Caki2 (cell line): ENCODE measurements around the gene ZBTB42. TPM values are rescaled to one million over a fixed set of nuclear protein-coding genes. Genes with fewer than 3 reads are reported as not detected.
"Not testable (repeated sequence)": the region's sequence is repeated elsewhere in the genome, so short reads cannot be mapped to it uniquely, and the experiment has no call there.

Experiments
- DNase-seq: peaks from one replicate; pipeline ENCODE4 v3.0.0-alpha.2; 2015; ENCODE audit warnings: low read depth
- in situ Hi-C: cut with HindIII; loops from 2 replicates; pipeline ENCODE4 v1.10.0; 2016; ENCODE audit warnings: low sequenced_read_pairs, low pct_unique_long_range_greater_than_20kb, mixed read lengths
- total RNA-seq: library from RNA; depleted of rRNA; stranded (reverse); fragments of >200 nt; shearing (Covaris generic); gene quantifications from 2 replicates; pipeline ENCODE4 v1.2.3, GENCODE V29; 2014; ENCODE audit warnings: low replicate concordance

Gene ZBTB42
- total RNA-seq, 1 experiment from 2014 or later, result 7.6 TPM

DNA sequence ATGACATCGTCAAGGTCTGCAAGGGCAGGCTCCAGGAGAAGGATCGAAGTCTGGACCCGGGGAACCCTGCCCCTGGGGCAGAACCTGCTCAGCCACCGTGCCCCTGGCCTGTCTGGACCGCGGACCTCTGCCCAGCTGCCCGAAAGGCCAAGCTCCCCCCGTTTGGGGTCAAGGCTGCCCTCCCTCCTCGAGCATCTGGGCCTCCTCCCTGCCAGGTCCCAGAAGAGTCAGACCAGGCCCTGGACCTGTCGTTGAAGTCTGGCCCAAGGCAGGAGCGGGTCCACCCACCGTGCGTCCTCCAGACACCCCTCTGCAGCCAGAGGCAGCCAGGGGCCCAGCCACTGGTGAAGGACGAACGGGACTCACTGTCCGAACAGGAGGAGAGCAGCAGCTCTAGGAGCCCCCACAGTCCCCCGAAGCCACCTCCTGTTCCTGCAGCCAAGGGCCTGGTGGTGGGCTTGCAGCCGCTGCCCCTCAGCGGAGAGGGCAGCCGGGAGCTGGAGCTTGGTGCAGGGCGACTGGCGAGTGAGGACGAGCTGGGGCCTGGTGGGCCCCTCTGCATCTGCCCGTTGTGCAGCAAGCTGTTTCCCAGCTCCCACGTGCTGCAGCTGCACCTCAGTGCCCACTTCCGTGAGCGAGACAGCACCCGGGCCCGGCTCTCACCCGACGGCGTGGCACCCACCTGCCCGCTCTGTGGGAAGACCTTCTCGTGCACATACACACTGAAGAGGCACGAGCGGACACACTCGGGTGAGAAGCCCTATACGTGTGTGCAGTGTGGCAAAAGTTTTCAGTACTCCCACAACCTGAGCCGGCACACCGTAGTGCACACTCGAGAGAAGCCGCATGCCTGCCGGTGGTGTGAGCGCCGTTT lies 856 bp downstream of the ZBTB42 start:
- in situ Hi-C loops, result no loop called here

DNA sequence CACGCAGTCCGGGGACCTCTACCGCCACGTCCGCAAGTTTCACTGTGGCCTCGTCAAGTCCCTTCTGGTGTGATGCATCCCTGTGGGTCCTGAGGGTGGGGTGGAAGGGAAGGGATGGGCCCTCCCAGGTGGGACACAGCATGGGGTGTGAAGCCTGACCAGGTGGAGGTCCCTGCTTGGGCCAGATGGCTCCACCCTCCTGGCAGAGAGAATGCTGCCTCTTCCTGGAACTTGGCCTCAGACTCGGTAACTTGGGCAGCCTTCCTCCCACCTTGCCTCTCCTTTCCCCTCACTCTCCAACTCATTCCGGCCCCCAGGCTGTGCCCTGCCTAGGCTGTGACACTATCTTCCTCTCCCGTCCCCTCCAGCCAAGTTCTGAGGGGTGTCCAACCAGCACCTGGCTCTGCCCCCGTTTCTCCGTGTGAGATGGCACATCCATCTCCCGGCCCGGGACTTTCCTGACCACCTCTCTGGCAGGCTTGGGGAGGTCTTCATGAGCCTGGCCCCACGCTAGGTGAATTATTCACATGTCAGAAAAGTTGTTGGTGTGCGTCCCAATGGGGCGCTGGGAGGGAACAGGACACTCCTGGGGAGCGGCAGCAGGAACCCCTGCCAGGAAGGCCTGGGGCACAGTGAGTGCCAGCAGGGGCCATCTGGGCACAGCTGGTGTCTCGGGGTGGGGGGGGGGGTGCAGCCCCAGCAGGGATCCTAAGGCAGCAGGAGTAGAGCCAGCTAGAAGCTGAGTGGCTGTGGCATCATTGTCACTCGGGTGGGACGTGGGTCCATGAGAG lies 1.7 kb downstream of the ZBTB42 start:
- DNase-seq, result no peak
- in situ Hi-C loops, result no loop called here

More for the DNA sequence above, 856 bp downstream of the ZBTB42 start:
- DNase-seq, result no peak

- in situ Hi-C loops, result no loop called here
- no peak for DNase-seq
These were observed 2.5 kb downstream of the ZBTB42 start for GRCh38 chr14:104803280-104803911.

GRCh38 chr14:104803912-104804410 lies 3.1 kb downstream of the ZBTB42 start:
- DNase-seq, result no peak
- in situ Hi-C loops, result no loop called here

- no peak for DNase-seq
- in situ Hi-C loops, result no loop called here
These were observed 3.8 kb downstream of the ZBTB42 start for GRCh38 chr14:104804481-104805325.

DNA sequence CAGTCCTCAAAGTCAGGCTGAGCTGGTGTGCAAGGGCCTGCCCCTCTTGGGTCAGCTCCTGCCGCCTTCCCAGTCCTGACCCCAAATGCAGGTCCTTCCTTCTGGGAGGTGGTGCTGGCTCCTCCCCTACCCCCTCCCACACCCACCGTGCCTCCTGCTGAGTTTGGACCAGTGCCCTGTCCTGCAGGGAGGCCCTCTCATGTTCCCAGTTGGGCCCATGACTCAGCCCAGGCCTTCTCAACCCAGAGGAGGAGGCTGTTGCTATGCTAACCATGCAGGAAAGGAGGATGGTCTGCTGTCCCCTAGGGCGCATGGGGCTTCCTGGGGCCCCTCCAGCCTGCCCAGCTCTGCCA lies 4.4 kb downstream of the ZBTB42 start:
- DNase-seq, result peak; percentile 53
- in situ Hi-C loops, result no loop called here

DNA sequence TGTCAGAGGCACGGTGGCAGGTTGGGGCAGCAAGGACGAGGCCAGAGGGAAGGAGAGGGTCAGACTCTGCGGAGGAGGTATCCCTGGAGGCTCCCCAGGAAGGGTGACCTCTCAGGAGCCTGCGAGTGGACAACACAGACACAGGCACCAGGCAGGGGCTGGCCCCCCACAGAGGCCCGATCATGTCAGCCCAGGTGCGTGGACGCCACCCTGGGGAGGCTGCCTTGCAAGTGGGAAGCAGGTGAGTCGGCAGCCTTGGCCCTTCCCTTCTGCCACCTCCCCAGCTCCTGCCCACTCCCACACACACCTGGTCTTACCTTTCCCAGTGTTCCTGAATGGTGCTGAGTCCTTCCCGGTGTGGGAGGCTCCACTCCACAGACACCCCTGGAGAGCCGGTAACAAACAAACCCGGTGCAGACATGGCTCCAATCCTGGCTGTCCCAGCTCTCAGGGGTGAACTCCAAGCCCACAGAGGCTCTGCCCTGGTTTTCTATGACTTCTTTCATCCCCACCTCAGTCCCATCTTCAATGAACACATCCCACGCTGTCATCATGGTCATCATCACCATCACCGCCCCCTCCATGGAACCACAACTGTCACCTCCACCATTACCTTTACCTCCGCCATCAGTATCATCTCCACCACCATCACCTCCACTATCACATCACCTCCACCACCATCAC lies 5.2 kb downstream of the ZBTB42 start:
- no peak for DNase-seq
- in situ Hi-C loops, result no loop called here

GRCh38 chr14:104806625-104807465 lies 5.9 kb downstream of the ZBTB42 start:
- in situ Hi-C loops, result no loop called here
- no peak for DNase-seq

GRCh38 chr14:104808456-104808855 lies 7.6 kb downstream of the ZBTB42 start:
- in situ Hi-C loops, result no loop called here
- DNase-seq, result no peak

DNA sequence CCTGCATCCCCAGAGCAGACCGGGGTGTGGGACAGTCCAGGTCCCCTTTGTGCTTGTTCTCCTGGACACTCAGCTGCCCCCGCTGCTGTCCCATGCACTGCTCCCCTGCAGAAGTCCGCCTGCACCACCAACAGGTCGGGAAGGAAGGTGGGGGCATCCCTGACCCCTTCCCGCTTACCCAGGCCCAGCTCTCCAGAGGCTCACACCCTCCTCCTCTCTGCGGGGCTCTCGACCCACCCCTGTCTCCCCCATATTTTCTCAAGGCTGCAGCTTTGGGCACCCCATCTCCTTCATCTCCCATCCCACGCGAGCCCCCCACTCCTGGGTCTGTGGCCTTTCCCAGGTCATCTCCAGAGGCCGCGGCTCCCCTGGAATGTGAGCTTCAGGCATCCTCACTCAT lies 9.4 kb downstream of the ZBTB42 start:
- no peak for DNase-seq
- in situ Hi-C loops, result no loop called here

DNA sequence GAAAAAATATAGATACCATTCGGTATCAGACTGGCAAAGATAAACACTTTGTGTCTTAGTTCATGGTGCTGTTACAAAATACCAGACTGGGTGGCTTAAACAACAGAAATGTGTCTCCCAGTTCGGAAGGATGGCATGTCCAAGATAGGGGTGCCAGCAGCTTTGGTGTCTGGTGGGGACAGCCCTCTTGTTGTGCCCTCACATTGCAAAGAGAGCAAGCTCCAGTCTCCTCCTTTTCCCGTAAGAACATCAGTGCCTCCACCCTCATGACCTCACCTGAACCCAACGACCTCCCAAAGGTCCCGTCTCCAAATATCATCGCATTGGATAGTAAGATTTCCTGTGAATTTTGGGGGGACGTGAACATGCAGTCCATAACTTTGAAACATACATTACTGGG lies 12.4 kb downstream of the ZBTB42 start:
- in situ Hi-C loops, result no loop called here
- no peak for DNase-seq

GRCh38 chr14:104814701-104815100 lies 13.8 kb downstream of the ZBTB42 start:
- DNase-seq, in situ Hi-C loops: not testable (repeated sequence)

DNA sequence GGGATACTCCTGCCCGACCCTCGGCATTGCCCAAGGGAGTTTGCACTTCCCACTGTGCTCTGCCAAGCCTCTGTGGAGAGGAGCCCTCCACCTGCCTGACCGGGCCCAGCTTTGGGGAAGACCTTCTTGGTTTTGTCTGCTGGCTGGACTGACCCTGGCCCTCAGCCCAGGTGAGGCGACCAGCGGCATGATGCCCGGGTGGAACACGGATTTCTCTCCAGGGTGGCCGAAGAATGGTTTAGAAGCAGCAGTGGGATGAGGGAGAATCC lies 15.6 kb downstream of the ZBTB42 start:
- DNase-seq, result no peak
- in situ Hi-C loops, result no loop called here

GRCh38 chr14:104817930-104818713 lies 17.2 kb downstream of the ZBTB42 start:
- in situ Hi-C loops, result no loop called here

DNA sequence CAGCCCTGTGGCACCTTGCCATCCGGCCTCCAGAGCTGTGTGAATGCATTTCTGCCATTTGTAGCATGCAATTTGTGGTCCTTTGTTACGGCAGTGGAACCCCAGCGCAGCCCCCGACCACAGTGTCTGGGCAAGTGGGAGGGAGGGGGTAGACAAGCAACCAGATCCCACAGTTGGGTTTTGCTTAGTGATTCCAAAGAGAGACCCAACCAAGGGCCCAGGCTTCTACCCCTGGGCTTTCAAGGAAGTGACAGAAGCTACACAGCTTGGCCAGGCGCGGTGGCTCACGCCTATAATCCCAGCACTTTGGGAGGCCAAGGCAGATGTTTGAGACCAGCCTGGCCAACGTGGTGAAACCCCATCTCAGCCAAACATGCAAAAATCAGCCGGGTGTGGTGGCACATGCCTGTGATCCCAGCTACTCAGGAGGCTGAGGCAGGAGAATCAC lies 17.8 kb downstream of the ZBTB42 start:
- DNase-seq, result no peak
- in situ Hi-C loops, result no loop called here

More at GRCh38 chr14:104817930-104818713, 17.2 kb downstream of the ZBTB42 start:
- no peak for DNase-seq

DNA sequence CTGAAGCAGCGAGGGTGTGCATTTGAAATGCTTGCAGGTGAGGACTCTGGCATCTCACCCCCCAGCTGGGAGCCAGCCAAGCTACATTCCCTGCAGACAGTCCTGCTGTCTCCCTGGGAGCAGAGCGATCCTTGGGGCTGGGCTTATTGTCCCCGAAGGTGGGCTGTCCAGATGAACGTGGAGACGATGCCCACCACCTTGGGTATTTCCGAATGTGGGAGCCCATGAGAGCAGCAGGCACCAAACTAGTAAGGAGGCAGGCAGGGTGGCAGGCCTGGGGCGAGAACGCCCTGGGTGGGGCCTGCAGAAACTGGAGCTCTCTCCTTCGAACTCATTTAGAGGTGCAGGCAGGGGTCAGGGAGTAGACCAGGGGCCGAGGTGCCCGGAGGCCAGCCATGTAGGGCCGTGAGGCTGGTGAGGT lies 18.5 kb downstream of the ZBTB42 start:
- no peak for DNase-seq
- in situ Hi-C loops, result no loop called here
